Tibial nerve (tissue), 3 donors: Measurements from ENCODE around the gene NDUFB2.

Experiments
- CTCF ChIP-seq, 5 experiments: fragments of 200-600 bp in 3 of 5; fragments of 450-650 bp in 2 of 5; sonication (generic) in 3 of 5; IDR thresholded peaks; one replicate each; pipeline ENCODE4 v1.5.1; 2016 to 2019; ENCODE audit warnings: antibody characterized with exemption in 5 of 5, mild to moderate bottlenecking in 3 of 5, moderate library complexity in 2 of 5
- POLR2A ChIP-seq, 2 donors: fragments of 450-650 bp; IDR thresholded peaks; one replicate each; pipeline ENCODE4 v1.6.1; 2017; ENCODE audit warnings: antibody characterized with exemption in 2 of 2, mild to moderate bottlenecking in 2 of 2, moderate library complexity in 2 of 2

GRCh38 chr7:140655511-140656408 lies 40.7 kb upstream of the NDUFB2 start:
- TF ChIP-seq CTCF (IDR thresholded peaks at IDR 0.05) (no peak), POLR2A (IDR thresholded peaks at IDR 0.05) (no peak)
